Measurements from ENCODE around the gene KRT33B.
A peak's percentile ranks its signal among the peaks of the same experiment; 100 is the strongest.
"Not testable (repeated sequence)": the region's sequence is repeated elsewhere in the genome, so short reads cannot be mapped to it uniquely, and the experiment has no call there.

The KRT33B gene

GRCh38 chr17:41369713-41370112 is at the start of gene KRT33B:
TSS of gene KRT33B (minus strand) at chr17:41369813. CDS start at chr17:41369750, 63 bp downstream.
- DNase-seq = no peak

GRCh38 chr17:41418116-41418860 is 48.7 kb upstream of the KRT33B start:
- no peak for DNase-seq

DNA sequence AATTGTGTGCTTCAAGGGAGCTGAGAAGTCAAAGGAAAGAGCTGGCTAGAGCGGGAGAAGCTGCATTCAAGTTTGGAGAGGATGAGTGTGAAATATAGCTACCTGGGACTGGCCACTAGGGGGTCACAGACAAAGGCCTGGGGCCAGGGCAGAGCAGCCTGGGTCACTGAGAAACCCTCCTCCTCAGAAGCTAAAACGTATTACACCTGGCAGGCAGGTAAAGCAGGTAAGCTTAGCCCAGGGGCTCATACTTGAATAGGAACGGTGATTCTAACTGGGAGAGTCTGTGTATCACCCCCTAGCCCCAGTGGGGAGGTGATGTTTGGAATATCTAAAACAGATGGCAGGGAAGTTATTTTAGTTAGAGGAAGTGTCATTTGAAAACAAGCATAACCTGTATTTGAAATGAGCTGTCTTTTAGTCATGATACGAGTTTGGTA is 48.0 kb upstream of the KRT33B start:
- DNase-seq = peak; percentile 15

- no peak for DNase-seq
These were observed 47.5 kb upstream of the KRT33B start for GRCh38 chr17:41417127-41417526.

DNA sequence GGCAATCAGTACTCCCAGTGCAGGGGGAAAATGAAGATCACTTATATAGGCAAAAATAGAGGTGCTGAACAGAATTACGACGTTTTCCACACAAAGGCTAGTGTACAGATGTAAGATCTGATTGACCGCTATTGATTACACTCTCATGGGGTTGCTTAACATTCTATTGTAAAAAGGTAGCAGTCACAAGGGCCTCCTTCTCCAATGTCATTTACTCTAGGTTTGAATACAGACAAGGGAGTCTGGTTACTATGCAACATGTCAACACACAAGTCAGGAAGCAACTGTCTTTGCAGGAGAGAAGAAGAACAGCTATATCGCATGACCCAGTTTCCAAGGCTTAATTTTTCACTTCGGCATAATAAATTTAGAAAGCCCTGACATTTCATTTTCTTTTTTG is 46.9 kb upstream of the KRT33B start:
- DNase-seq = no peak

GRCh38 chr17:41415833-41416335 is 46.3 kb upstream of the KRT33B start:
- DNase-seq = no peak

- no peak for DNase-seq
These were observed 45.8 kb upstream of the KRT33B start for GRCh38 chr17:41415411-41415810.

- DNase-seq = no peak
These were observed 44.4 kb upstream of the KRT33B start for GRCh38 chr17:41413982-41414381.

DNA sequence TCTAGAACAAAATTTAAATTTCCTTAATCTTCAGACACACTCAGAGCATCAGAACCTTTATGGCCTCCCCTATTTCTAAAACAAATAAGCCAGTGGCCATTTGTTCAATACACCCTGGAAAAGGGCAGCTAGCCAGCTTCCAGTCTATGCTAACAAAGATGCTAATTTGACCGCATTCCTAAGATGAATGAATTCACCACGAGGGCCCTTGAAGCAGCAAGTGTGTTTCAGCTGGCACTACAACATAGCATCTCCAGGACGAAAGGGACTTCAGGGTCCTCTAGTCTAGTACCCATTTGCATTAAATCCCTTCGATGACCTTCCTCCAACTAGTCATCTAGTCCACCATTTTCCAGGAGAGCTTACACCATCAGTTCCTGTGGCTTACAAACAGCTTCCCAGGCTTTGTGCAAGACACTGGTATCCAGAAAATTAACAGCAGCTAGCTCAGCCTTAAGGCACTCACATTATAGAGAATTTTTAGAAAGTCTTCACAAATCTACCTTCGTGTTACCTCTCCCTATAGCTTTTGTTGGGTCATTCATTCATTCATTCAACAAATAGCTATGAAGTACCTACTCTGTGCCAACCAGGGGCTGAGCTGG is 43.8 kb upstream of the KRT33B start:
- DNase-seq = no peak

- no peak for DNase-seq
These were observed 41.6 kb upstream of the KRT33B start for GRCh38 chr17:41411072-41411840.

GRCh38 chr17:41407226-41407625 is 37.6 kb upstream of the KRT33B start:
- DNase-seq = no peak

DNA sequence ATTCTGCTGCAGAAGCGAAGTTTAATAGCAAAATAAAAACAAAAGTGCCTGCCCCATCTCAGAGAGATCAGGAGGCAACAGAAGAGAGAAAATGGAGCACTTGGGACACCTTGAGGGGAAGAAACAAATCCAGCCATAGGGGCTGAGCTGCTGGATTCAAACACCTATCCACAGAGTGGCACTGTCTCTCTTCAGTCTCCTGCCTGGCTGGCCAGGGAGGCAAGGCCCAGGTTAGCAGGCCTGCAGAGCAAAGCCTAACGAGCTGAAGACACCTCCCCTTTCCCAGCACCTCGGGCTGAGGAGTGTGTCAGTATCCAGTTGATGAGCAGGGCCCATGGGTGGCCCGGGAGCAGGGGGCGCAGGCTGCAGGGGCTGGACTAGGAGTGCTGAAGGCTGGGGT is 36.6 kb upstream of the KRT33B start:
- DNase-seq = no peak

DNA sequence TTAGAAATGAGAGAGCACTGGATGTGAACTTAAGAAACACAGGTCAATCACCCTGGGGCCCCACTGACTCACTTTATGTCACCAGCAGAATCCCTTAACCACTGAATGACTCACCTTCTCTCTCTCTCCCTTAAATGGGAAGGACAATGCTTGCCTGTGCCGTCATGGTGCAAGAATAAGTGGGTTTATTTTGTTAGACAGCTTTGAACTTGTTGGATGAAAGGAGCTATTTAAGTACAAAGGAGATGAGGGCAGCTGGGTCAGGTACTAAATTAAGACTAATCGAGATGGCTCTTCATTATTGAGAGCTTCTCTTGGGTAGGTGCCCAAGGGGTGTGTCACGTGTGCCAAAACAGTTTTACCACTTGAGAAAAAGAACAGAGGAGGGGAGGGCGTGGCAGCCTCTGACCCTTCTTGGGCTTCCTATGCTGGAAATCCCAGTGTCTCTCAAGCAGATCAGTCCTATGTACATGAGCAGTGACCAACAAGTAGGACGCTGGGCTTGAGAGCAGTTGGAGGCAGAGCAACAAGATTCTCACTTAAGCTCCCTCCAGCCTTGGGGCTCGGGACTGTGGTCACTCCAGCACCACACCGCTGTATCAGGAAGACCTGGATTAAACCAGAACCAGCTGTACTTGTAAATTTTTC is 34.5 kb upstream of the KRT33B start:
- DNase-seq = peak; percentile 13

DNA sequence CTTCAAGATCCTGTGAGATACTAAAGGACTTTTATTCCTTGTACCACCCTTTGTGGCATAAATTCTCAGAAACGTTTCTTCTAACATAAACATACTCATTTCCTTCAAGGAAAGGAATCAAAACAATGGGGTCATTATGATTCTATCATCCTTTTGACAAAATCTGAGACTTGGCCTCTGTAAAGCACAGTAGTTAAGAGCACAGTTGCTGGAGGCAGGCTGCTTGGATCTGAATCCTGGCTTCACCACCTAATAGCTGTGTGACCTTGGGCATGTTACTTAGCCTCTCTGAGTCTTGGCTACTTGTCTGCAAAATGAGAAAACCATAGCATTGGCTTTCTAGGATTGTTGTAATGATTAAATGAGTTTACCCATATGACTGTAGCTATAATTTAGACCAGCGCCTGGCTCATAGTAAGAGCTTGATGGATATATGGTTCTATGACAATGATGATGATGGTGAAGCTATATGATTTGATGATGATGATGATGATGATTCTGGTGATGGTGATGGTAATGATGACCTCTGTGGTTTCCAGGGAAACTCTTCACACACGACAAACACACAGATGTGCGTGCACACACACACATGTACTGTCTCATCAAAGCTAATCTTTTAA is 33.9 kb upstream of the KRT33B start:
- no peak for DNase-seq

DNA sequence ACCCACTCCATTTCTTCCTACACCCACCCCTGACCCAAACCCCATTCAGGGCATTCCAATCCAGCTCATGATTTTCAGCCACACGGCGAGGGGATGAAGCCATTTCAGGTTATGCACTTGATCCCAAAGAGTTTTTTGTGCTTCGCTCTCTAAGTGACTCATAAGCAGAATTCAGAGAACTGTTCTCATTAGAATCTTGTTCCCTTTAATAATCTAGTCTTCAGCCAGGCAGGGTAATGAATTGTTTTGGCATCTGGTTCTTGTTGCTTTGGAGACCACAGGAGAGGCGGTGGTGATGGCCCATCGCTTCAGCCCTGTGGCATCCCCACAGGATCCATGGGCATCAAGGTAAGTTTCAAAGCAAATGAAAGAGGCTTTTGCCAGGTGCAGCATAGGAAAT is 32.5 kb upstream of the KRT33B start:
- DNase-seq = no peak

GRCh38 chr17:41396996-41397660 is 27.5 kb upstream of the KRT33B start, which contains the start of gene KRT31:
TSS of gene KRT31 (minus strand) at chr17:41397608. CDS start at chr17:41397539, 69 bp downstream.
- DNase-seq = no peak

DNA sequence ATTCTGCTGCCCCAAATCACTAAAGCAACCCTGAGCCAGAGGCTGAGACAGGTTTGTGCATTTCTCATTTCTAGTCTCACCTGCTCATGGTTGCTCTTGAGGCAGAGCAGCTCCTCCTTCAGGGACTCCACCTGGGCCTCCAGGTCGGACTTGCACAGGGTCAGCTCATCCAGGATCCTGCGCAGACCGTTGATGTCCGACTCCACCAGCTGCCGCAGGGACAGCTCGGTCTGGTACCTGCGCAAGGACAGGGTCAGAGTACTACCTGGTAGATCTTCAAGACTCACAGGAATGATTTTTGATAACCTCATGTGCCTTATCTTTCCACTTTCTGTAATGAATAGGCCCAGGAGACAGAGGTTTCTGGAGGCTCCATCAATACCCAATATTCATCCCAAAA is 26.7 kb upstream of the KRT33B start:
- no peak for DNase-seq

- no peak for DNase-seq
These were observed 26.0 kb upstream of the KRT33B start for GRCh38 chr17:41395611-41396010.

GRCh38 chr17:41395044-41395443 is 25.4 kb upstream of the KRT33B start:
- not testable (repeated sequence) for DNase-seq

- no peak for DNase-seq
These were observed 24.8 kb upstream of the KRT33B start for GRCh38 chr17:41394254-41394996.

- no peak for DNase-seq
These were observed 24.2 kb upstream of the KRT33B start for GRCh38 chr17:41393826-41394225.

Measured in OCI-M1 (cell line).